H4 (cell line): ENCODE data around the gene TTLL11. TPM values are rescaled to one million over a fixed set of nuclear protein-coding genes. Genes with fewer than 3 reads are reported as not detected.
"Not testable (repeated sequence)": the region's sequence is repeated elsewhere in the genome, so short reads cannot be mapped to it uniquely, and the experiment has no call there.

Source experiments
- DNase-seq: peaks from one replicate; pipeline ENCODE4 v3.0.0-alpha.2; 2015; ENCODE audit warnings: low spot score
- total RNA-seq: library from RNA; depleted of rRNA; stranded (reverse); fragments of >200 nt; shearing (Covaris generic); gene quantifications from 2 replicates; pipeline ENCODE4 v1.2.3, GENCODE V29; 2014

Gene TTLL11
- total RNA-seq, 1 experiment from 2014 or later: 2.0 TPM

GRCh38 chr9:121815546-121816448, 277.3 kb downstream of the TTLL11 start:
- no peak for DNase-seq

GRCh38 chr9:121815084-121815483, 278.0 kb downstream of the TTLL11 start:
- DNase-seq: no peak

DNA sequence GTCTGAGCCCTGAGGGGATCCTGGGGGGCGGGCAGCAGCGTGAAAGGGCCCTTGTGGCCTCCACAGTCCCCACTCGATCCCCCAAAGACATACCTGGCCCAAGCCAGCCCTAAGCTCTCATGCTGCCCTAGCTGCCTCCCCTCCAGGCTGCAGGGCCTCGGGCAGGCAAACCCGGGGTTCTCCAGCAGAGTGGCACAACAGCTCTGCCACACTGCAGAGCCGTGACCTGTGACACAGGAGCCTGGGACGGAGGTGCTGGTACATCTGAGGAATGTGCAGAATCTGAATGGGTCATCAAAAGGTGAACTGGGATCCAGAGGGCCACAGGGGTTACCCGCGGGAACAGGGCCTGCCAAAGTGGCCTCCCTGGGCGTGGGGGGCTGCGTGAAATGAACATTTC, 278.5 kb downstream of the TTLL11 start:
- no peak for DNase-seq

DNA sequence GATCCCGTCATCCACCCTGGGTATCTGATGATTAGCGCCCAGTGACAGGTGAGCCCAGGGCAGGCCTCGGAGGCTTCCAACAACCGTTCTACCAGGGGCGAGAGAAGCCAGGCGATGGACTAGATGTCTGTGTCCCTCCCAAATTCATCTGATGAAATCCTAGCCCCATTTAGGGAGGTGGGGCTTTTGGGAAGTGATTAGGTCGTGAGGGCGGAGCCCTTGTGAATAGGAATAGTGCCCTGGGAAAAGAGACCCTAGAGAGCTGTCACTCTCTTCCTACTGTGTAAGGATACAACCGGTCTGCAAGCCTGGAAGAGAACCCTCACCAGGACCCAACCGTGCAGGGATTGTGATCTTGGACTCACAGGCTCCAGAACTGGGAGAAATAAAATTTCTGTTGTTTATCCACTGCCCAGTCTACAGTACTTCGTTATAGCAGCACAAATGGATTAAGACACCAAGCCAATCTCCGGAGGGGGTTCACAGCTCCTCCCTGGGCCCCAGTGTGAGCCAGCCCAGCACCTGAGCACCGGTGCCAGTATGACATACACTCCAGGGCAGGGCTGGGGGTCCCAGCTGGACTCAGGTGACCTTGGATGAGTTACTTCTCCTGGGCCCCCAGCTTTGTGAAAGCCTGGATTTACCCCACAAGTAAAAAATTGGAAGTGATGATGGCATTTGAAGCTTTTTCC, 279.4 kb downstream of the TTLL11 start:
- DNase-seq: no peak

DNA sequence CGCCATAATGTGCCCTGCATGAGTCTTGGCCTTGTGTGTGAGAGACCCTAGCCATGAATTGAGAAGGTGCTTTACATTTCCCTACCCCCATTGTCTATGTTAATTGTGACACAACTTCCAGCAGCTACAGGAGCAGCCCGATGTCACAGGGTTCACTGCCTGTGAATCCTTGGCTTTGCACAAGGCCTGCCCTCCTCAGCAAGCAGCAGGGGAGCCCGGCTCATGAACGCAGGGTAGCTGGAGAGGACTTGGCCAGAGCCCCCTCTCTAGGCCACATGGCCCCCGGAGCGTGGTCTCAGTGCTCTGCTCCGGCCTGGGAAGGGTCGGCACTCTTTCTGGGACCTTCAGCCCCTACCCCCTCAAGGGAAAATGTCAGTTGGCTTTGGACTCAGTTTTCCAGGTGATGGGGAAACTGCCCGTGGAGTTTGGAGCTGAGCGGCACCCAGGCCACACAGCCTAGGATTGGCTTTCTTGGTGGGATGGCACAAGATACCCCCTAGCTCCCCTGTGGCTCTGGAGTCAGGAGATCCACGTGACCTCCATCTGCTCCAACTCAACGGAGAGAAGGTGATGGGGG, 280.9 kb downstream of the TTLL11 start:
- DNase-seq: no peak

DNA sequence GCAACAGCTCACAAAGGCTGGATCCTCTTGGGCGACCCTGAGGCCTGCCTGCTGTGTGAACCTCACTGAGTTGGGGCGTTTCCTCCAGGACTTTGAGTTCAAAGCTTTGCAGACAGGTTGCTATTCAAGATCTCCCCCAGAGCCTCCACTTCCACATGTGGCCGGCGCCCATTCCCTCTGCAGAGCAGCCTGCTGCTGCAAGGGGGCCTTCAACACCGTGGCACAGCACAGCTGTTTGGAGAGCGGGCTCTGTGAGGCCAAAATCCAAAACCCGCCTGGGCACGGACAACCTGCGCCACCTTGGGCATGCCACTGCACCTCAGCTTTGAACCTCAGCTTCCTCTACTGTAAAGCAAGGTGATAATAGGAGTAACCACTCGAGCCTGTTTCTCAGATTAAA, 281.4 kb downstream of the TTLL11 start:
- DNase-seq: no peak

GRCh38 chr9:121811140-121811539, 282.0 kb downstream of the TTLL11 start:
- no peak for DNase-seq

DNA sequence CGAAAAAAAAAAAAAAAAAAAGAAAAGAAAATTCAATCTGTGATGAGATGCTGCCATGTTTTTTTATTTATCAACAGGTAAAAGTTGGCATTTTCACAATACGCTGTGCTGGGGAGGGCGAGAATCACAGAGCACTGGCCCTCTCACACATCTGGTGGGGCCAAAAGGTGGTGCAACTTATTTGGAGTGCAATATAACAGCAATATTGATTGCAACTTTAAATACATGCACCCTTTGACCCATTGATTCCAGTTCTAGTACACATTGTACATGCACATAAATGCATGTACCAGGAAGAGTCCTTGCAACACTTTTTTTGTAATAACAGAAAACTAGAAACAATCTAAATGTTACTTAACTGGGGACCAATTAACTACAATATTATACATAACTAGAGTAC, 282.6 kb downstream of the TTLL11 start:
- no peak for DNase-seq

GRCh38 chr9:121809356-121810050, 283.6 kb downstream of the TTLL11 start:
- no peak for DNase-seq

- DNase-seq: no peak
Measured at GRCh38 chr9:121808781-121809180, 284.3 kb downstream of the TTLL11 start.

GRCh38 chr9:121807823-121808278, 285.3 kb downstream of the TTLL11 start:
- no peak for DNase-seq

DNA sequence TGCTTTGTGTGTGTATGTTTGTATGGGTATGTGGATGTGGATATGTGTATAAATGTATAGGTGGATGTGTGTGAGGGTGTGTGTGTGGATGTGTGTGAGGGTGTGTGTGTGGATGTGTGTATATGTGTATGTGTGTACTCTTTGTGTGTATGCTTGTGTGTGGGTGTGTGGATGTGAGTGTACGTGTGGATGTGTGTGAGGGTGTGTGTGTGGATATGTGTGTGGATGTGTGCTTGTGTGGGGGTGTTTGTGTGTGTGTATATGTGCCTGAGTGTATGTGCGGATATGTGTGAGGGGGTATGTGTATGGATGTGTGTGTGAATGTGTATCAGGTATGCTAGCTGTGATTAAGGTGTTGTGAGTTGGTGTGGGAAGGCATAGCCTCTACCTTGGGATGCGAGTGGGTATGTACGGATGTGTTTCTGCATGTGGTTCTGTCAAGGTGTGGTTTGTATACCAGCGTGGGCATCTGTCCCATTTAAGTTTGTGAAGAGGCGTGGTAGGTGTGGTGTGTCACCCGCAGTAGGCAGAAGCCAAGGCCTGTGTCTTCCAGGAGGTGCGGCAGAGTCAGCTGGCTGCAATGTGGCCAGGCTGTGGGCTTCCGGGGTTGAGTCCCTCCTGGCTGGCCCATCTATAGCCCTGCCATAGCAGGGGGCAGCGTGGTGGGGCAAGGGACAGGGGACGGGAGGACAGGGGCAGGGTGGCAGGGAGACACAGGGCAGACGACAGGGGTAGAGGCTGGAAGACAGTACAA, 285.9 kb downstream of the TTLL11 start:
- DNase-seq: no peak

GRCh38 chr9:121802753-121803152, 290.4 kb downstream of the TTLL11 start:
- DNase-seq: no peak

DNA sequence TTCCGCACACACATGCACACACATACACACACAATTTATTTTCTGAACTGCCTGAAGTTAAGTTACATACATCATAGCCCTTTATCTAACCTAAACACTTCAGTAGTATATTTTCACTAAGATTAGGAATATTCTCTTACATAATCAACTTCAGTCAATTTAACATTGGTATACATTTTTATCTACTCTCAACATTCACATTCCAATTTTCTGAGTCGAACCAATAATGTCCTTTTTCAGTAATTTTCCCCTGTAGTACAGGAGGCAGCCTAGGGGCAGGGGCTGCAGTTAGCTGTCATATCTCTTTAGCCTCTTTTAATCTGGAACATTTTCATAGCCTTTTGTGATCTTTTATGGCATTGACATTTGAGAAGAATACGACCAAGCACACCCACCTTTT, 291.5 kb downstream of the TTLL11 start:
- DNase-seq: no peak

- no peak for DNase-seq
Measured at GRCh38 chr9:121800376-121800775, 292.7 kb downstream of the TTLL11 start.

- no peak for DNase-seq
Measured at GRCh38 chr9:121798941-121799340, 294.2 kb downstream of the TTLL11 start.

DNA sequence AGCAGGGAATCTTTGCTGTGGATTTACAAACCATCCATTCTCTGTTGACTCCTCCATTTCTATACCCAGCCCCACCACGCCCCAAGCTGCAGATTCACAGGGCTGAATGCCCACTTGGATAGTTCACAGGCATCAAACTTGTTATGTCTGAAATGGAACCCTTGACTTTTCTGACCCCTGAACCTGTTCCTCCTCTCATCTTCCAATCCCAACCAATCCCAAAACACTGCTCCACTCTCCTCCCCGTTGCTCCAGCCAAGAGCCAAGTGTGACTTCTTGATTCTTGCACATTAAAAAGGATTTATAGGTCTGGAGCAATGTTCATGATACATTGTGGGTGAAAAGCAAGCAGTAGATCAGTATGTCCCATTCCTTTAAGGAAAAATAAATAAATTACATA, 296.0 kb downstream of the TTLL11 start:
- no peak for DNase-seq

- not testable (repeated sequence) for DNase-seq
Measured at GRCh38 chr9:121794334-121794733, 298.8 kb downstream of the TTLL11 start.

- not testable (repeated sequence) for DNase-seq
Measured at GRCh38 chr9:121792476-121792875, 300.6 kb downstream of the TTLL11 start.

DNA sequence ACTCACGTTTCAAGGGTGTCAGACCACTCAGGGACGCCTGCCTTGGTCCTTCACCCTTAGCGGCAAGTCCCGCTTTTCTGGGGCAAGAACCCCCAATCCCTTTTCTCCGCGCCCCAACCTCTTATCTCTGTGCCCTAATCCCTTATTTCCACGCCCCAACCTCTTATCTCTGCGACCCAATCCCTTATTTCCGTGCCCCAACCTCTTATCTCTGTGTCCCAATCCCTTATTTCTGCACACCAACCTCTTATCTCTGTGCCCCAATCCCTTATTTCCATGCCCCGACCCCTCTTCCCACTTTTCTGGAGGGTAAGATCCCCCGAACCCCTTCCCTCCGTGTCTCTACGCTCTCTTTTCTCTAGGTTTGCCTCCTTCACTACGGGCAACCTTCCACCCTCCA, 302.3 kb downstream of the TTLL11 start:
- DNase-seq: no peak

DNA sequence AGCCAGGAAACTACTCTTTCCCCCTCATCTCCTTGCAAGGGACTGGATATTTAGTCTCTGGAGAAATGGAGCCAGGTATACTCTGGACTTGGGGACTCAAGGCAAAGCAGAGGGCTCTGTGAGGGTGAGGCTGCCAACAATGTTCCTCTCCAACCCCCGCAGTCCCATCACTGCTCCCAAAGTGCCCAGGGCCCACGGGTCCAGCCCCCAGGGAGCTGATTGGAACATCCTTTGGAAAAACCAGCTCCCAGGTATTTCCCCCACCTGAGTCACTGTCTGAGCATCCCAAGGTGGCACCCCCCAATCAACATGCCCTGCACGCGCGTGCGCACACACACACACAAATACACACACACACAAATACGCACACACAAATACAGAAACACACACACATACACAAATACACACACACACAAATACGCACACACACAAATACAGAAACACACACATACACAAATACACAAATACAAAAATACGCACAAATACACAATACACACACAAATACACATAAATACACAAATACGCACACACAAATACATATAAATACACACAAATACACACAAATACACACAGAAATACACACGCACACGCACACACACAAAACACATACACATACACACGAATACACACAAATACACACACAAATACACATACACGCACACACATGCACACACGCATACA, 304.3 kb downstream of the TTLL11 start:
- no peak for DNase-seq
